ENCODE data around the gene PXYLP1.

DNA sequence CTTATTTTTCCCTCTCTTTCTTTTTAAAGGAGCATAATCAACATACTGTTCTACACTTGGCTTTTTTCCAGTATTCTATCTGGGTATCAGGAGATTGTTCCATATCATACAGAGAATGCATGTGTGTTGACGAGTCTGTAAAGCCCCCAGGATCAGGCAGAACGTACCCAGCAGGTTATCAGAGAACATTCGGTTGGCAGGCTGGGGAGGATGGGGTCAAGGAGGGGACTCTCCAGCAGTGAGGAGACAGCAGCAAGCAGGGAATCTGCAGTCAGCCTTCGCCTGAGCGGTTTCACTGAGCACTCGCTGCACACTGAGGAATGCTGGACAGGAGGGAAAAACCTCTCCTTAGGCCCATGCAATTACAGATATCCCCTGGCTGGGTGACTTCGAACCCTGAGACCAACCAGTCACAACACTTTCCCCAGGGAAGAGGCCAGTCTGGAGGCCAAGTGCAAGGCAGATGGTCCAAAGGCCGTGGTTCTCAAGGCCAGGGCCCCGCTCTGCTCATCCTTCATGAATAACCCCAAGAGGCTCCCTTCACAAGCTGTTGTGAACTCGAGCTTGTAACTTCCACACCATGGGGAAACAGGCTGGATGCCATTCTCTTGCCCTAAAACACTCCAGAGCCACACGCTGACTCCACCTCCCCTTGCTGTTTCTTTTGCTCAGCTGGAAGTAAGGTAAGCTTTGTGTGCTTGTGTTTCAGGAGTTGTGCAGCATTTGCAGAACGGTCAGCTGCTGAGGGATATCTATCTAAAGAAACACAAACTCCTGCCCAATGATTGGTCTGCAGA, 60.1 kb downstream of the PXYLP1 start:
- TF ChIP-seq, protein P1, sequence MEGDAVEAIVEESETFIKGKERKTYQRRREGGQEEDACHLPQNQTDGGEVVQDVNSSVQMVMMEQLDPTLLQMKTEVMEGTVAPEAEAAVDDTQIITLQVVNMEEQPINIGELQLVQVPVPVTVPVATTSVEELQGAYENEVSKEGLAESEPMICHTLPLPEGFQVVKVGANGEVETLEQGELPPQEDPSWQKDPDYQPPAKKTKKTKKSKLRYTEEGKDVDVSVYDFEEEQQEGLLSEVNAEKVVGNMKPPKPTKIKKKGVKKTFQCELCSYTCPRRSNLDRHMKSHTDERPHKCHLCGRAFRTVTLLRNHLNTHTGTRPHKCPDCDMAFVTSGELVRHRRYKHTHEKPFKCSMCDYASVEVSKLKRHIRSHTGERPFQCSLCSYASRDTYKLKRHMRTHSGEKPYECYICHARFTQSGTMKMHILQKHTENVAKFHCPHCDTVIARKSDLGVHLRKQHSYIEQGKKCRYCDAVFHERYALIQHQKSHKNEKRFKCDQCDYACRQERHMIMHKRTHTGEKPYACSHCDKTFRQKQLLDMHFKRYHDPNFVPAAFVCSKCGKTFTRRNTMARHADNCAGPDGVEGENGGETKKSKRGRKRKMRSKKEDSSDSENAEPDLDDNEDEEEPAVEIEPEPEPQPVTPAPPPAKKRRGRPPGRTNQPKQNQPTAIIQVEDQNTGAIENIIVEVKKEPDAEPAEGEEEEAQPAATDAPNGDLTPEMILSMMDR (IDR thresholded peaks at IDR 0.05): no peak
- TF ChIP-seq POLR2A (IDR thresholded peaks at IDR 0.05): no peak

All from tibial nerve (tissue), 3 donors.